K562 treated with DMSO at 1 percent for 24 hours (cell line): ENCODE data around the gene SCPEP1. TPM values are rescaled to one million over a fixed set of nuclear protein-coding genes. Genes with fewer than 3 reads are reported as not detected.

Source experiments
- total RNA-seq: library from RNA; unstranded; fragments of 300-600 nt; gene quantifications from 2 replicates; pipeline ENCODE4 v1.2.3, GENCODE V29; 2022; ENCODE audit warnings: low read depth; ENCODE audit not compliant: insufficient read depth

Gene SCPEP1
- total RNA-seq: 36.2 and 42.0 TPM in 2 replicates

GRCh38 chr17:56977673-56978395, at the start of gene SCPEP1:
TSS of gene SCPEP1 (plus strand) at chr17:56978131. CDS start at chr17:56978160, 29 bp downstream.

GRCh38 chr17:56960596-56961538, 17.1 kb upstream of the SCPEP1 start, which contains the start of gene COIL:
TSS of gene COIL (minus strand) at chr17:56961050. CDS start at chr17:56961019, 31 bp downstream.

Other genes with a start within 250 kb of the SCPEP1 start
- 0.53 and 0.73 TPM in 2 replicates for gene C17orf67, start 144.2 kb upstream of the SCPEP1 start, total RNA-seq
- gene DGKE, start 144.0 kb upstream of the SCPEP1 start, total RNA-seq: 2.1 and 3.2 TPM in 2 replicates
- gene TRIM25, start 64.1 kb upstream of the SCPEP1 start, total RNA-seq: 59.5 and 59.7 TPM in 2 replicates
- 15.4 and 17.2 TPM in 2 replicates for gene COIL, start 17.1 kb upstream of the SCPEP1 start, total RNA-seq
- 16.6 and 24.9 TPM in 2 replicates for gene AKAP1, start 107.1 kb downstream of the SCPEP1 start, total RNA-seq